Effector memory CD4-positive, alpha-beta T cell (primary cell): ENCODE results near the gene CCDC74B.
"Not testable (repeated sequence)": the region's sequence is repeated elsewhere in the genome, so short reads cannot be mapped to it uniquely, and the experiment has no call there.

Experiments used
- DNase-seq, 3 donors: peaks; one replicate each; pipeline ENCODE4 v3.0.0-alpha.2; 2020
- H3K27ac ChIP-seq: 2 replicates; pipeline ENCODE4 v1.7.0; 2013; ENCODE audit warnings: mild to moderate bottlenecking, low read length, moderate library complexity; ENCODE audit not compliant: insufficient read depth, poor library complexity, severe bottlenecking
- H3K27me3 ChIP-seq: replicated peaks from 2 replicates; pipeline ENCODE4 v1.7.0; 2013; ENCODE audit warnings: mild to moderate bottlenecking, low read length; ENCODE audit not compliant: insufficient read depth, control insufficient read depth, poor library complexity, severe bottlenecking
- H3K36me3 ChIP-seq: 2 replicates; pipeline ENCODE4 v1.7.0; 2013; ENCODE audit warnings: mild to moderate bottlenecking, low read length, moderate library complexity; ENCODE audit not compliant: control insufficient read depth, insufficient read depth
- H3K4me1 ChIP-seq: 2 replicates; pipeline ENCODE4 v1.7.0; 2013; ENCODE audit warnings: low read length, mild to moderate bottlenecking; ENCODE audit not compliant: control insufficient read depth, insufficient read depth, poor library complexity, severe bottlenecking
- H3K4me3 ChIP-seq: 2 replicates; pipeline ENCODE4 v1.7.0; 2013; ENCODE audit warnings: low read length, low read depth, mild to moderate bottlenecking; ENCODE audit not compliant: insufficient read depth, poor library complexity, severe bottlenecking
- H3K9me3 ChIP-seq: 2 replicates; pipeline ENCODE4 v1.7.0; 2013; ENCODE audit warnings: mild to moderate bottlenecking, low read length, moderate library complexity; ENCODE audit not compliant: control insufficient read depth

Gene CCDC74B

DNA sequence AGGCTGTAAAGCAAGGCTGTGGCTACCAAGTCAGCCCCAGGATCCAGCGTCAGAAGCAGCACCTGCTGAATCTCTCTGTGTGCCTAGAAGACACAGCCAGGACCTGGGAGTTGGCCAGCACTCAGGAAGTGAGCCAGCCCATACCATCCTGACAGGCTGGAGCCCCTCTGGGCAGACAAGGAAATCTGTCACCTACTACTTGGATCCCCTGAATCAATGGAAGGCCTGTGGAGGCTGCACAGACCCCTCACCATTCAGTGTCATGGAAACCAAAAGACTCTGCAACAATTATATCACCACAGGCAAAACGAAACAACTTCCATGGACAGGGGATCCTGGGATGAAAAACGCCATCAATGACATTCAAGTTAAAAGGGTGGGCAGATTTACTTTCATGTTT lies 21.7 kb upstream of the CCDC74B start:
- DNase-seq, H3K4me3 ChIP-seq, H3K27ac ChIP-seq, H3K9me3 ChIP-seq, H3K27me3 ChIP-seq, H3K4me1 ChIP-seq: not testable (repeated sequence)
- peaks cover 38% of the 10 kb centered on the region for H3K36me3 ChIP-seq

DNA sequence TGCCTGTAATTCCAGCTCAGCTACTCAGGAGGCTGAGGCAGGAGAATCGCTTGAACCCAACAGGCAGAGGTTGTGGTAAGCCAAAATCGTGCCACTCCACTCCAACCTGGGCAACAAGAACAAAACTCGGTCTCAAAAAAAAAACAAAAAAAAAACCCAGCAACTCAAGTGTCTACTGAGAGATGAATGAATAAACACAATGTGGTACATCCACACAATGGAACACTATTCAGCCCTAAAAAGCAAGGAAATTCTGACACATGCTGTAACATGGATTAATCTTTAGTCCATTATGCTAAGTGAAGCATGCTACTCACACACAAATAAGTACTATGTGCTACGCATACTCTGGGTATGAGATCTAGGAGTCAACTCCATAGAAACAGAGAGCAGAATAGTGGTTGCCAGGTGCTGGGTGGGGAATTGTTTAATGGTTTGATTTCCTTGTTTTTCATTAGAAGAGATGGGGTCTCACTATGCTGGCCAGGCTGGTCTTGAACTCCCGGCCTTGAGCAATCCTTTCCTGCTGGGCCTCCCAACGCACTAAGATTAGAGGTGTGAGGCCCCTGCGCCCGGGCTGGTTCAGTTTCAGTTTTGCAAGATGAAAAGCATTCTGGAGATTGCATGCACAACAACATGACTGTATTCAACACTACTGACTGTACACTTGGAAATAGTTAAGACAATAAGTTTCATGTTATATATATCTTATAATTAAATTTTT lies 20.5 kb upstream of the CCDC74B start:
- no peaks in the 10 kb centered on the region for H3K4me1 ChIP-seq
- H3K9me3 ChIP-seq = no peaks in the 10 kb centered on the region
- DNase-seq = no peak
- H3K27me3 ChIP-seq = no peaks in the 10 kb centered on the region
- H3K4me3 ChIP-seq = no peak overlapping the region
- no peak overlapping the region for H3K27ac ChIP-seq
- H3K36me3 ChIP-seq = peaks cover 35% of the 10 kb centered on the region

DNA sequence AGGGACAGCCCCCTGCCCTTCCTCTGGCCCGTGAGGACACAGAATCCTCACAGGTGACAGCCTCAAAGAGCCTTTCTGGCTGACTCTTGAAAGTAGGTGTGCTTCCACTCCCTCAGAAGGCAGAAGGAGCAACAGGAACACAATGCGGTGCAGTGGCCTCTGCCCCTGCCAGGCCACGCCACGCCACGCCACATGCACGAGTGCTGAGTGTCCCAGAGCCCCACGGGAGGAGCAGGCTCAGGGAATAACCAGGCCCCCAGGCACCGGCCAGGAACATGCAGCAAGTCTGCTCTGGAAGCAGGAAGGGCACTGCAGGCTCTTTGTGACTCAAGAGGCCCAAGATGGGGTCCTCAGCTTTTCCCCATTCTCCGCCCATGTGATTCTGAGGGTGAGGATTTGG lies 18.1 kb upstream of the CCDC74B start:
- Histone ChIP-seq H3K27me3 (no peaks in the 10 kb centered on the region), H3K4me3 (no peak overlapping the region), H3K36me3 (peaks cover 31% of the 10 kb centered on the region), H3K4me1 (no peaks in the 10 kb centered on the region), H3K27ac (no peak overlapping the region), H3K9me3 (no peaks in the 10 kb centered on the region)
- no peak for DNase-seq

DNA sequence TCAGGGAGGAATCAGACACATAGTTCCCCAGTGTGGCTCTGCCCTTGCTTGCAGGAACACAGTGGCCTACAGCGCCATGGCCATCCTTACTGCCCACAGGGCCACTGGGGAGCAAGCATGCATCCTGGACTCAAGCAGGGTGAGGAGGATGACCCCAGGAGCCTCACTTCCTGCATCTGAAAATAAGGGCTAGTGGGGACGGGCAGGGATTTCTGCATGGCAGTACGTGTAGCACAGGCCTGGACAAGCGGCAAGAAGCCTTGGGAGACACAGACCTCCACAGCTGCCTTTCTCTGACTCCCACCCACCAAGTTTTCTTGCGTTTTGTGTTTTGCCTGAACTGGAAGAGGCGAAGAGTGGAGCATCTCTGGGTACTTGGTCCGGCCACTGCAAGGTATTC lies 17.6 kb upstream of the CCDC74B start:
- not testable (repeated sequence) for H3K9me3 ChIP-seq, H3K27ac ChIP-seq, H3K27me3 ChIP-seq, H3K4me1 ChIP-seq, DNase-seq, H3K4me3 ChIP-seq
- H3K36me3 ChIP-seq = peaks cover 31% of the 10 kb centered on the region

DNA sequence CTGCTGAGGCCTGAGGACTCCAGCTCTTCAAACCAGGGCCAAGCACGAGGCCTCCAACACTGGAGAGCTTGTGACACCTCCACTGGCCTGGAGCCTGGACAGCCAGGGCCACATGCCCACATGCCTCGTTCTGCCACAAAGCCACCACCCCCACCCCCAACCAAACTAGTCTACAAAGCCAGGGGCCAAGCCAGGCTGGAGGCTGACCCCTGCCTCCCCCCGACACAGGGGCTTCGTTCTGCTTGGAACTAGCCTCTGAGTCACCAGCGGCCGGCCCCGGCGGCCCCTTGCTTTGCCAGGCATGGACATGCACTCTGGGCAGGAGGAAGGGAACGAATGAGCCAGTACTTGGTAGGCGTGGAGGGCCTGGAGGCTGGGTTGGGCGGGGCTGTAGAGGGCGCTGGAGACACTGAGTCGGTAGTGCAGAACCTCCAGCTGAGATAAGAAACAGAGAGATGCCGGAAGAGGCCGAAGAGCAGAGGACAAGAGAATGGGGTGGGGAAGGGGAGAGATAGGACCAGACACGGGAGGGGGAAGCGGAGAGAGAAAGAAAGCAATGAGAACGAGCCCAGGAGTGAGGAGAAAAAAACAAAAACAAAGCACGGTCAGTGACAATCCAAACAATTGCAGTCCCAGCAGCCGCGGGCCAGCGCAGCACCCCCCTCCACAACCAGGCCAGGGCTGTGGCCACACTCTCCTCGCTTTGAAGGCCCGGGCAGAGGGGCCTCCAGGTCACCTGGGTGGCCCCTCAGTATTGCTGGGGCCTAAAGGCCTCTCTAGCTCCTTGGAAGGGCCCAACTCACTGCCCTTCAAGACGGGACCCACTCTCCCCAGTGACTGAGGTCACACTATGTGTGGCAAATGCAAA lies 16.2 kb upstream of the CCDC74B start:
- not testable (repeated sequence) for H3K27me3 ChIP-seq, H3K27ac ChIP-seq, DNase-seq, H3K4me1 ChIP-seq, H3K9me3 ChIP-seq, H3K4me3 ChIP-seq
- peaks cover 23% of the 10 kb centered on the region for H3K36me3 ChIP-seq

DNA sequence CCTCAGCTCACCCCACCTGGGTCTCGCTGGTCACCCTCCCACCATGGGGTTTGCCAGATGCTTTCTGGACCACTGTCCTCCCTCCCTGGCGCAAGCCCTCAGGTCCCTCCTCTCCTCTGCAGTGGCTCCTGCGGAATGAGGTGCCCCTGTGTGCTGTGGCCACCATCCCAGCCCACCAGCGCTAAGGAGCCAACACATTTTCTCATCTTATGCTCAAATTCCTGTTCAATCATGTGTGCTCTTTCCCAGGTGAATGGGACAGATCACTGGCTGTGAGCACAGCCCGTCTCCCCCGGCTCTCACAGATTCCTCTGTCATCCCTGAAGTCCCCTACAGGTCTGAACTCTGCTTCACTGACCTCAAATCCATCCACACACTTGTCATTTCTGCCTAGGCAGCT lies 15.2 kb upstream of the CCDC74B start:
- no peak overlapping the region for H3K4me3 ChIP-seq
- no peaks in the 10 kb centered on the region for H3K4me1 ChIP-seq
- no peaks in the 10 kb centered on the region for H3K9me3 ChIP-seq
- no peak overlapping the region for H3K27ac ChIP-seq
- peaks cover 17% of the 10 kb centered on the region for H3K36me3 ChIP-seq
- no peak for DNase-seq
- H3K27me3 ChIP-seq = no peaks in the 10 kb centered on the region

DNA sequence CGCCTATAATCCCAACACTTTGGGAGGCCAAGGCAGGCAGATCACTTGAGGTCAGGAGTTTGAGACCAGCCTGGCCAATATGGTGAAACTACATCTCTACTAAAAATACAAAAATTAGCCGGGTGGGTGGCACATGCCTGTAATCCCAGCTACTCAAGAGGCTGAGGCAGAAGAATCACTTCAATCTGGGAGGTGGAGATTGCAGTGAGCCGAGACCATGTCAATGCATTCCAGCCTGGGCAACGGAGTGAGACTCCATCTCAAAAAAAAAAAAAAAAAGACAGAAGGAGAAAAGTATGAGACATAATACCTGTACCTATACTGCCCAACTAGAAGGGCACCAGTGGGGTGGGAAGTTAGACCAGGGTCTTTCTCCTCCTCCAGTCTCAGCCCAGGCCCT lies 14.5 kb upstream of the CCDC74B start:
- H3K4me1 ChIP-seq, H3K9me3 ChIP-seq, DNase-seq, H3K4me3 ChIP-seq, H3K27ac ChIP-seq, H3K27me3 ChIP-seq: not testable (repeated sequence)
- H3K36me3 ChIP-seq = peaks cover 12% of the 10 kb centered on the region

DNA sequence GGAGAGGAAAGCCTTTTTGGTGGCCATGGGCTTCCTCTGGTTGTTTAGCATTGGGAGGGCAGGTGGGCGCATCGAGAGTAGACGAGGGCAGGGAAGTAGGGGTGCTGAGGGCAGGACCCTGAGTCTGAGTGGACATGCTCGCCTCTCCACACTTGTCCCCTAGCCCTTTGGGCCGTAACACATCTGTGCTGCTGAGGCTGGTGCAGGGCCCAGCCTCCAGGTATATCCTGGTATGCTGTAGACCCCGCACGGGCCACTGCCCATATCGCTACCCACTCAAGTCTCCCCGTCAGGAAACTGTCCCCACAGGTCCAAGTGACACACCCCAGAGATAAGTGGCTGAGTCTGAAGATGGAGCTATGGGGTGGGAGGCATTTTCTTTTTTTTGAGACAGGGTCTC lies 13.7 kb upstream of the CCDC74B start:
- no peaks in the 10 kb centered on the region for H3K4me1 ChIP-seq
- H3K27ac ChIP-seq = no peak overlapping the region
- H3K36me3 ChIP-seq = peaks cover 10% of the 10 kb centered on the region

DNA sequence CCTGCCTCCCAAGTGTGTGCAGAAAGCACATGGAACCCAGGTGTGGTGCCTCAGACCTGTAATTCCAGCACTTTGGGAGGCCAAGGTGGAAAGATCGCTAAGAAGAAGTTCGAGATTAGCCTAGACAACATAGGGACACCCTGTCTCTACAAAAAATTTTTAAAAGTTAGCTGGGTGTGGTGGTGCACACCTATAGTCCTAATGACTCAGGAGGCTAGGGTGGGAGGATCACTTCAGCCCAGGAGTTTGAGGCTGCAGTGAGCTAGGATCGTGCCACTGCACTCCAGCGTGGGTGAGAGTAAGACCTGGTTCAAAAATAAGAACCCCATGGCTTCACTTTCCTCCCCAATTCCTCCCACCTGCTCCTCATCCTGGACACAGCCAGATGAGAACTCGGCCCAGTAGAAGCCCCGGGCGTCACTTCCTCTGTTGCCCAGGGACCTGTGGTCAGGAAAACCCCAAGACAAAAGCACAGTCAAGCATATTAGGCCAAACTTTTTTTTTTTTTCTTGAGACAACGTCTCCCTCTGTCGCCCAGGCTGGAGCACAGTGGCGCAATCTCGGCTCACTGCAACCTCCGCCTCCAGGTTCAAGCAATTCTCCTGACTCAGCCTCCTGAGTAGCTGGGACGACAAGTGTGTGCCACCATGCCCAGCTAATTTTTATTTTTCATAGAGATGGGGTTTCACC lies 13.1 kb upstream of the CCDC74B start:
- not testable (repeated sequence) for H3K27ac ChIP-seq, H3K27me3 ChIP-seq, H3K4me3 ChIP-seq, H3K4me1 ChIP-seq, DNase-seq, H3K9me3 ChIP-seq
- H3K36me3 ChIP-seq = peaks cover 13% of the 10 kb centered on the region

More for the DNA sequence above, 13.7 kb upstream of the CCDC74B start:
- no peak for DNase-seq
- H3K4me3 ChIP-seq = no peak overlapping the region
- no peaks in the 10 kb centered on the region for H3K9me3 ChIP-seq
- no peaks in the 10 kb centered on the region for H3K27me3 ChIP-seq

DNA sequence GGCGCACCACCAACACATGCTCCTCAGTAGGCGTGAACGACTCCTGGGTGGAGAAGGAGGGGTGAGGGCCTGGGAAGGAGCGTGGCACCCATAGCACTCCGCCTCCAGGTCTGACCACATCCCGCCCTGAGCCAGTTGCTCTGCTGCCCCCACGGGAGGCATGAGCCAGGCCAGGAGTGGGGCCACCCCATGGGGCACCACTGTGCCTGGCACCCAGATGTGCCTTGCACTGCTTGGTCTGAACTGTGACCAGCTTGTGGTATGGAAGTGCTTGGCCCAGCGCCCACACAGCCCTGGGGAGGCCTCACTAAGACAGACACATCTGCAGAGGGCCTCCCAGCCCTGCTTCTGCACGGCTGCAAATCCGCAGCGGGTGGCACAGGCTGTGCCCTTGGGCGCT lies 12.4 kb upstream of the CCDC74B start:
- not testable (repeated sequence) for H3K4me3 ChIP-seq, H3K27ac ChIP-seq
- peaks cover 14% of the 10 kb centered on the region for H3K36me3 ChIP-seq

More for the DNA sequence above, 12.4 kb upstream of the CCDC74B start:
- DNase-seq, H3K4me1 ChIP-seq, H3K27me3 ChIP-seq, H3K9me3 ChIP-seq: not testable (repeated sequence)
